ENCODE measurements around the gene DDX39A. TPM values are rescaled to one million over a fixed set of nuclear protein-coding genes. Genes with fewer than 3 reads are reported as not detected.

Gene DDX39A
- total RNA-seq, 1 donor: 49.2 TPM

GRCh38 chr19:14407605-14408484 lies 11.3 kb downstream of the DDX39A start:
- DNase-seq (ENCODE audit: insufficient read length, low spot score, missing footprints): no peak
- peaks cover 39% of the 10 kb centered on the region for H4K20me1 ChIP-seq (ENCODE audit: insufficient read depth, low read length)
- H3K36me3 ChIP-seq (ENCODE audit: insufficient read depth, low read length): peaks cover 88% of the 10 kb centered on the region

GRCh38 chr19:14406645-14407401 lies 12.3 kb downstream of the DDX39A start:
- no peak overlapping the region for H3K4me3 ChIP-seq (ENCODE audit: insufficient read depth, low read length)
- peaks cover 20% of the 10 kb centered on the region for H3K79me2 ChIP-seq (ENCODE audit: insufficient read depth, low read length)
- H3K36me3 ChIP-seq (ENCODE audit: insufficient read depth, low read length): peaks cover 89% of the 10 kb centered on the region
- peaks cover 30% of the 10 kb centered on the region for H4K20me1 ChIP-seq (ENCODE audit: insufficient read depth, low read length)
- no peak overlapping the region for H2AFZ ChIP-seq (ENCODE audit: low read length)
- TF ChIP-seq CTCF (IDR thresholded peaks at IDR 0.05; ENCODE audit: extremely low read depth, low read depth, low read length): no peak
- peaks cover 4% of the 10 kb centered on the region for H3K4me1 ChIP-seq (ENCODE audit: insufficient read depth, low read length)
- H3K27me3 ChIP-seq (ENCODE audit: insufficient read depth, low read length): no peaks in the 10 kb centered on the region
- H3K4me2 ChIP-seq (ENCODE audit: insufficient read depth, low read length): no peak overlapping the region
- no peak overlapping the region for H3K27ac ChIP-seq (ENCODE audit: low read depth, low read length)
- H3K9me3 ChIP-seq (ENCODE audit: low read depth, low read length): no peaks in the 10 kb centered on the region
- DNase-seq (ENCODE audit: insufficient read length, low spot score, missing footprints): no peak

More at GRCh38 chr19:14407605-14408484, 11.3 kb downstream of the DDX39A start:
- Histone ChIP-seq H3K9me3 (ENCODE audit: low read depth, low read length) (no peaks in the 10 kb centered on the region), H3K27ac (ENCODE audit: low read depth, low read length) (peak overlapping the region; percentile 37), H2AFZ (ENCODE audit: low read length) (no peak overlapping the region), H3K79me2 (ENCODE audit: insufficient read depth, low read length) (peaks cover 30% of the 10 kb centered on the region), H3K27me3 (ENCODE audit: insufficient read depth, low read length) (no peaks in the 10 kb centered on the region), H3K4me2 (ENCODE audit: insufficient read depth, low read length) (no peak overlapping the region), H3K4me3 (ENCODE audit: insufficient read depth, low read length) (no peak overlapping the region), H3K4me1 (ENCODE audit: insufficient read depth, low read length) (no peaks in the 10 kb centered on the region)
- no peak for TF ChIP-seq CTCF (IDR thresholded peaks at IDR 0.05; ENCODE audit: extremely low read depth, low read depth, low read length)

GRCh38 chr19:14405758-14406644 lies 13.1 kb downstream of the DDX39A start:
- Histone ChIP-seq H3K79me2 (ENCODE audit: insufficient read depth, low read length) (peaks cover 12% of the 10 kb centered on the region), H3K9me3 (ENCODE audit: low read depth, low read length) (no peaks in the 10 kb centered on the region), H3K4me2 (ENCODE audit: insufficient read depth, low read length) (no peak overlapping the region), H3K27me3 (ENCODE audit: insufficient read depth, low read length) (no peaks in the 10 kb centered on the region), H3K4me1 (ENCODE audit: insufficient read depth, low read length) (peaks cover 4% of the 10 kb centered on the region), H3K4me3 (ENCODE audit: insufficient read depth, low read length) (peak overlapping the region; percentile 42), H3K27ac (ENCODE audit: low read depth, low read length) (no peak overlapping the region), H4K20me1 (ENCODE audit: insufficient read depth, low read length) (peaks cover 26% of the 10 kb centered on the region), H2AFZ (ENCODE audit: low read length) (no peak overlapping the region), H3K36me3 (ENCODE audit: insufficient read depth, low read length) (peaks cover 91% of the 10 kb centered on the region)
- TF ChIP-seq CTCF (IDR thresholded peaks at IDR 0.05; ENCODE audit: extremely low read depth, low read depth, low read length): peak; percentile 59
- DNase-seq (ENCODE audit: insufficient read length, low spot score, missing footprints): peak; percentile 99

All from osteoblast (primary cell).